AG09309 (cell line): Measurements from ENCODE around the gene RAPGEF1.

Experiments used
- DNase-seq: peaks from one replicate; pipeline ENCODE4 v3.0.0-alpha.2; 2010; ENCODE audit warnings: low read depth
- H3K4me3 ChIP-seq: 2 replicates; pipeline ENCODE4 v1.5.1; 2011; ENCODE audit warnings: mild to moderate bottlenecking, low read depth, low read length, moderate library complexity; ENCODE audit not compliant: control insufficient read depth
- TF ChIP-seq, protein P1 (sequence below): IDR thresholded peaks from 2 replicates; pipeline ENCODE4 v1.5.1; 2011; ENCODE audit warnings: mild to moderate bottlenecking, low read depth, low read length, inconsistent platforms; ENCODE audit not compliant: insufficient read depth, control insufficient read depth; ENCODE audit errors: missing control alignments

RAPGEF1 gene

GRCh38 chr9:131575946-131576853 lies 163.7 kb downstream of the RAPGEF1 start:
- TF ChIP-seq, protein P1, sequence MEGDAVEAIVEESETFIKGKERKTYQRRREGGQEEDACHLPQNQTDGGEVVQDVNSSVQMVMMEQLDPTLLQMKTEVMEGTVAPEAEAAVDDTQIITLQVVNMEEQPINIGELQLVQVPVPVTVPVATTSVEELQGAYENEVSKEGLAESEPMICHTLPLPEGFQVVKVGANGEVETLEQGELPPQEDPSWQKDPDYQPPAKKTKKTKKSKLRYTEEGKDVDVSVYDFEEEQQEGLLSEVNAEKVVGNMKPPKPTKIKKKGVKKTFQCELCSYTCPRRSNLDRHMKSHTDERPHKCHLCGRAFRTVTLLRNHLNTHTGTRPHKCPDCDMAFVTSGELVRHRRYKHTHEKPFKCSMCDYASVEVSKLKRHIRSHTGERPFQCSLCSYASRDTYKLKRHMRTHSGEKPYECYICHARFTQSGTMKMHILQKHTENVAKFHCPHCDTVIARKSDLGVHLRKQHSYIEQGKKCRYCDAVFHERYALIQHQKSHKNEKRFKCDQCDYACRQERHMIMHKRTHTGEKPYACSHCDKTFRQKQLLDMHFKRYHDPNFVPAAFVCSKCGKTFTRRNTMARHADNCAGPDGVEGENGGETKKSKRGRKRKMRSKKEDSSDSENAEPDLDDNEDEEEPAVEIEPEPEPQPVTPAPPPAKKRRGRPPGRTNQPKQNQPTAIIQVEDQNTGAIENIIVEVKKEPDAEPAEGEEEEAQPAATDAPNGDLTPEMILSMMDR: no peak
- no peak for DNase-seq

GRCh38 chr9:131574730-131575640 lies 164.9 kb downstream of the RAPGEF1 start:
- DNase-seq: no peak
- TF ChIP-seq, protein P1: no peak
- no peak overlapping the region for H3K4me3 ChIP-seq

More at GRCh38 chr9:131575946-131576853, 163.7 kb downstream of the RAPGEF1 start:
- H3K4me3 ChIP-seq: no peak overlapping the region

GRCh38 chr9:131567910-131568309 lies 172.0 kb downstream of the RAPGEF1 start:
- no peak for DNase-seq
- TF ChIP-seq, protein P1: no peak
- H3K4me3 ChIP-seq: no peak overlapping the region

GRCh38 chr9:131566158-131566557 lies 173.7 kb downstream of the RAPGEF1 start:
- no peak overlapping the region for H3K4me3 ChIP-seq
- no peak for DNase-seq
- TF ChIP-seq, protein P1: no peak

GRCh38 chr9:131565369-131565768 lies 174.5 kb downstream of the RAPGEF1 start:
- H3K4me3 ChIP-seq: no peak overlapping the region
- TF ChIP-seq, protein P1: no peak
- no peak for DNase-seq
